ENCODE results near the gene MSRB3. TPM values are rescaled to one million over a fixed set of nuclear protein-coding genes. Genes with fewer than 3 reads are reported as not detected.

The MSRB3 gene
- total RNA-seq, 4 donors from 2014 or later, result 12.0 to 29.2 (median 18.5) TPM

DNA sequence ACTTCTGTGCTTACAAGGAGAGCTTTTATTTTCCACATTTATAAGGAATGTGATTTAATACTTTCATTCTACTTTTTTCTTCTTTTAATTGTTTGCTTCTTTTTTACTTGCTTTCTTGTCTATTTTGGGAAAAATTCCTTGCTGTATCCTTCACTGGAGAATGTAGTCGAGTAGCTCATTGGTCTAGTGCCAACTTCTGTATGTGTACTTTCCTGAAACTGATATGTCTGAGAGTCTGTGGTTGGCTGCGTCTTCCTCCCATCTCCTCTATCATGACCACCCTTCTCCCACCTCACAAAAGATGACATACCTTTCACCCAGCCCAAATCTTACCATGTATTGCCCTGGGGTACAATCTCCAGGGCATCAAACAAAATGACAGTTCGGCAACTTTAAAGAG lies 51.8 kb downstream of the MSRB3 start:
- no peak overlapping the region for H3K4me3 ChIP-seq (replicated peaks in 1 of 3)
- no peaks in the 10 kb centered on the region for H3K36me3 ChIP-seq
- DNase-seq, result no peak
- intact Hi-C loops (cut with DNase I), result no loop called here
- no peak for TF ChIP-seq POLR2A (IDR thresholded peaks at IDR 0.05)
- TF ChIP-seq, protein P1, sequence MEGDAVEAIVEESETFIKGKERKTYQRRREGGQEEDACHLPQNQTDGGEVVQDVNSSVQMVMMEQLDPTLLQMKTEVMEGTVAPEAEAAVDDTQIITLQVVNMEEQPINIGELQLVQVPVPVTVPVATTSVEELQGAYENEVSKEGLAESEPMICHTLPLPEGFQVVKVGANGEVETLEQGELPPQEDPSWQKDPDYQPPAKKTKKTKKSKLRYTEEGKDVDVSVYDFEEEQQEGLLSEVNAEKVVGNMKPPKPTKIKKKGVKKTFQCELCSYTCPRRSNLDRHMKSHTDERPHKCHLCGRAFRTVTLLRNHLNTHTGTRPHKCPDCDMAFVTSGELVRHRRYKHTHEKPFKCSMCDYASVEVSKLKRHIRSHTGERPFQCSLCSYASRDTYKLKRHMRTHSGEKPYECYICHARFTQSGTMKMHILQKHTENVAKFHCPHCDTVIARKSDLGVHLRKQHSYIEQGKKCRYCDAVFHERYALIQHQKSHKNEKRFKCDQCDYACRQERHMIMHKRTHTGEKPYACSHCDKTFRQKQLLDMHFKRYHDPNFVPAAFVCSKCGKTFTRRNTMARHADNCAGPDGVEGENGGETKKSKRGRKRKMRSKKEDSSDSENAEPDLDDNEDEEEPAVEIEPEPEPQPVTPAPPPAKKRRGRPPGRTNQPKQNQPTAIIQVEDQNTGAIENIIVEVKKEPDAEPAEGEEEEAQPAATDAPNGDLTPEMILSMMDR (IDR thresholded peaks at IDR 0.05), result no peak
- no peaks in the 10 kb centered on the region for H3K27me3 ChIP-seq
- H3K4me1 ChIP-seq, result peaks cover 0 to 11% of the 10 kb centered on the region in 2 donors
- no peak overlapping the region for H3K27ac ChIP-seq
- 38 to 56% methylated on average over 3 of the region's 3 CpGs for WGBS, 2 donors
- no peaks in the 10 kb centered on the region for H3K9me3 ChIP-seq

DNA sequence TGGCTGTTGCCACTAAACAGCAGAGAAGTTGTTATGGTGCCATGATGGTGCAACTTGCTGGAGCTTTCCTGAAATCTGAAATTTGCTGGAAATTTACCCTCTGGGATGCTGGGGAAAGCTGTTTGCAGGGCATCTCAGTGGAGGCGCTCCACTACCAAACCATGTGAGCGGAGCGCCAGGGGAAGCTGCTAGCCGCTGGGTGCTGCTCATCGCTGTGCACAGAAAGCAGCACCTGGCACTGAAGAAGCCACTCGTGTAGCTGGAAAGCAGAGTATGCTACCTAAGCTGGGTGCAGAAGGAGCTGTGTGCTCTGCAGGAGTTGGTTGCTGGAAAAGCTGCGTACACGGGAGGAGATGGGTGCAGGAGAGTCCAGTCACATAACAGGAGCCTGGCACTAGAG lies 53.0 kb downstream of the MSRB3 start:
- intact Hi-C loops (cut with DNase I), result no loop called here
- H3K27me3 ChIP-seq, result no peaks in the 10 kb centered on the region
- no peak overlapping the region for H3K4me3 ChIP-seq (replicated peaks in 1 of 3)
- H3K27ac ChIP-seq, result no peak overlapping the region
- no peaks in the 10 kb centered on the region for H3K36me3 ChIP-seq
- 96 to 97% methylated on average over 8 of the region's 8 CpGs for WGBS, 2 donors
- no peak for TF ChIP-seq POLR2A (IDR thresholded peaks at IDR 0.05)
- TF ChIP-seq, protein P1 (IDR thresholded peaks at IDR 0.05), result no peak
- DNase-seq, result no peak
- peaks cover 0 to 11% of the 10 kb centered on the region in 2 donors for H3K4me1 ChIP-seq
- H3K9me3 ChIP-seq, result no peaks in the 10 kb centered on the region

DNA sequence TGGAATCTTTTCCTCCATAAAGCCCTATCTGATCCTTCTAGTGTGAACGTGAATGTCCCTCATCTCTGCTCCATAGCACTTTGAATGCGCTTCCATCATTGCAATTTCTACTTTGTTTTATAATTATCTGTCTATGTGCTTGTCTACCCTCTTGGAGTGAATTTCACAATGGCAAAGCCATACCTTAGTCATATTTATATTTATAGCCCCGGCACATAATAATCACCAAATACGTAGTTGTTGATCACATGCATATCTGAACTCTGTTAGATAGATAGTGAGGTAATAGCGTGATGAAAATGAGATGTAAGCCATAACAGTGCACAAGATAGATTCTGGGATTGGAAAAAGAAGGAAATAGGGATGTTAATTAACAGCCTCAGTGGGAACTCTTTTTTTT lies 55.2 kb downstream of the MSRB3 start:
- intact Hi-C loops (cut with DNase I), result no loop called here
- H3K36me3 ChIP-seq, result no peaks in the 10 kb centered on the region
- no peaks in the 10 kb centered on the region for H3K4me1 ChIP-seq
- no peaks in the 10 kb centered on the region for H3K27me3 ChIP-seq
- 92 to 98% methylated on average over 5 of the region's 5 CpGs for WGBS, 2 donors
- DNase-seq, result no peak
- TF ChIP-seq, protein P1 (IDR thresholded peaks at IDR 0.05), result no peak
- no peak for TF ChIP-seq POLR2A (IDR thresholded peaks at IDR 0.05)
- H3K9me3 ChIP-seq, result no peaks in the 10 kb centered on the region
- H3K27ac ChIP-seq, result no peak overlapping the region
- no peak overlapping the region for H3K4me3 ChIP-seq (replicated peaks in 1 of 3)

DNA sequence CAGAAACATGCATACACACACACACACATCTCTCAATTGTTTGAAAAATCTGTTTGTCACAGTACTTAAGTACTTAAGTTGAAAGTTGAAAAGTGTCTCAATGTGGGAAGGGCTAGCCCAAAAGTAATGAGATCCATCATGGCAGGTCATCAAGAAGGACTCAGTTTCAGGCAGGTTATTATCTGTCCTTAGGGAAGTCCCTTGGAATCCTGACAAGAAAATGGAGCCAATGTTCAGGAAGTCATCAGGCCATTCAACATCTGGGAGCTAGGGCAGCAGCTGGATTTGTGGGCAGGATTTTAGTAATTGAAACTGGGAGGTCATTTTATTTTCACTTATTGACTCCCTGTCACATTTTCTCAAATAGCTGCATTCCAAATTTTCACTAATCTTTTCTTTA lies 56.0 kb downstream of the MSRB3 start:
- intact Hi-C loops (cut with DNase I), result no loop called here
- DNase-seq, result no peak
- no peak overlapping the region for H3K27ac ChIP-seq
- no peaks in the 10 kb centered on the region for H3K4me1 ChIP-seq
- H3K27me3 ChIP-seq, result no peaks in the 10 kb centered on the region
- H3K9me3 ChIP-seq, result no peaks in the 10 kb centered on the region
- no peaks in the 10 kb centered on the region for H3K36me3 ChIP-seq
- no peak for TF ChIP-seq POLR2A (IDR thresholded peaks at IDR 0.05)
- TF ChIP-seq, protein P1 (IDR thresholded peaks at IDR 0.05), result no peak
- H3K4me3 ChIP-seq (replicated peaks in 1 of 3), result no peak overlapping the region

DNA sequence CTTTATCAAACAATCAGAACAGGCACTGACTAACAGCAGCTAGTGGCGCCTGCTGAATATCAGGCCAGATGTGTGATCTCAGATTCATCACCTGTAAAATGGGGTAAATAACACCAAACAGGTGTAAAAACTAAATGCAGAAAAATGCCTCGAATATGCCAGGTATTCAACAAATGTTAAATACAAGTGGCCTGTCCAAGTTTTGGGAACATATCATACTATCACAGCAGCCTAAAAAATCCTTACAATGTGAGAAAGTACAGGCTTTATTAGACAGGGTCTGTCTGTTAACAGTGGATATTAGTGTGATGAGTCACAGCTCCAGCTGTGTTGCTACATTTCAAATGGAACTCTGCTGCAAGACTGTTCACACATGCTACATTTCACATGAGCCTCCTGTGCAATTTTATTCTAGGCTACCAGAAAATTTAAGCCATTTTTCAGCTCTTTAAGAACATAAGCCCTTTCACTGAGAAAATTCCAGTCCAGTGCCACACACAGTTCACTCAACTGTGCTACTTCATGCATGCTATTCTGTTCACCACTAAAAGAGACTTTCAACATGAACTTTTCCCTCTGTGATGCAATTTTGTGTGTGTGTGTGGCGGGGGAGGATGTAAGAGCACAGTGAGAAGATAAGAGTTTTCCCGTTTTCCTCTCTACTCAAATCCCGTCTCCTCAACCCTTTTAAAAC lies 56.7 kb downstream of the MSRB3 start:
- no peak for TF ChIP-seq POLR2A (IDR thresholded peaks at IDR 0.05)
- TF ChIP-seq, protein P1 (IDR thresholded peaks at IDR 0.05), result no peak
- DNase-seq, result peak; percentile 20 to 21
- intact Hi-C loops (cut with DNase I), result no loop called here
- no peaks in the 10 kb centered on the region for H3K9me3 ChIP-seq
- no peaks in the 10 kb centered on the region for H3K36me3 ChIP-seq
- no peaks in the 10 kb centered on the region for H3K4me1 ChIP-seq
- no peak overlapping the region for H3K27ac ChIP-seq
- no peak overlapping the region for H3K4me3 ChIP-seq (replicated peaks in 1 of 3)
- 51% methylated on average over 5 of the region's 5 CpGs for WGBS, 2 donors
- H3K27me3 ChIP-seq, result no peaks in the 10 kb centered on the region

All from thyroid gland (tissue), 4 donors.